ENCODE measurements around the gene ESR1. TPM values are rescaled to one million over a fixed set of nuclear protein-coding genes. Genes with fewer than 3 reads are reported as not detected.

The ESR1 gene
- polyA plus RNA-seq, 3 donors: 0.12 to 0.24 (median 0.23) TPM

- Histone ChIP-seq H4K20me1 (ENCODE audit: insufficient read depth, low read length) (no peaks in the 10 kb centered on the region), H3K9ac (ENCODE audit: insufficient read depth, low read length, poor library complexity, severe bottlenecking) (no peak overlapping the region), H3K9me3 (replicated peaks in 1 of 2; ENCODE audit: control insufficient read depth in 1 of 2, insufficient read depth in 1 of 2, low read length in 2 of 2) (no peaks in the 10 kb centered on the region), H3K79me2 (ENCODE audit: insufficient read depth, low read length) (no peaks in the 10 kb centered on the region), H3K4me1 (ENCODE audit: control insufficient read depth in 1 of 2, insufficient read depth in 2 of 2, low read length in 2 of 2) (peaks cover 10 to 13% of the 10 kb centered on the region in 2 donors), H2AFZ (ENCODE audit: insufficient read depth, low read depth, low read length, poor library complexity, severe bottlenecking) (no peak overlapping the region), H3K36me3 (replicated peaks in 1 of 2; ENCODE audit: control insufficient read depth in 1 of 2, insufficient read depth in 2 of 2, low read length in 2 of 2) (no peaks in the 10 kb centered on the region), H3K27ac (ENCODE audit: low read depth in 1 of 2, low read length in 2 of 2) (no peak overlapping the region), H3K4me2 (replicated peaks; ENCODE audit: extremely low read depth, low read length, poor library complexity, severe bottlenecking) (no peak overlapping the region), H3K27me3 (ENCODE audit: control insufficient read depth in 2 of 2, insufficient read depth in 2 of 2, low read length in 2 of 2) (no peaks in the 10 kb centered on the region), H3K4me3 (replicated peaks in 1 of 3; ENCODE audit: low read depth in 2 of 3, low read length in 3 of 3) (no peak overlapping the region)
- intact Hi-C loops (cut with micrococcal nuclease): no loop called here
- Mint-ChIP-seq H3K9me3 (peaks cover 0 to 5% (median 1%) of the 10 kb centered on the region in 7 donors), H3K27me3 (ENCODE audit: low read depth in 3 of 3) (no peaks in the 10 kb centered on the region), H3K4me1 (peaks cover 16% of the 10 kb centered on the region), H3K27ac (no peak overlapping the region), H3K36me3 (no peaks in the 10 kb centered on the region), H3K4me3 (no peak overlapping the region)
- no peak for TF ChIP-seq CTCF (IDR thresholded peaks at IDR 0.05)
- 100% methylated on average over 1 of the region's 4 CpGs for WGBS (ENCODE audit: insufficient coverage)
- DNase-seq: no peak
Measured at GRCh38 chr6:152091851-152092341, 284.4 kb downstream of the ESR1 start.

- Histone ChIP-seq H3K9me3 (replicated peaks in 1 of 2; ENCODE audit: control insufficient read depth in 1 of 2, insufficient read depth in 1 of 2, low read length in 2 of 2) (no peaks in the 10 kb centered on the region), H3K4me2 (replicated peaks; ENCODE audit: extremely low read depth, low read length, poor library complexity, severe bottlenecking) (no peak overlapping the region), H3K4me1 (ENCODE audit: control insufficient read depth in 1 of 2, insufficient read depth in 2 of 2, low read length in 2 of 2) (peaks cover 10 to 18% of the 10 kb centered on the region in 2 donors), H3K27ac (ENCODE audit: low read depth in 1 of 2, low read length in 2 of 2) (no peak overlapping the region), H3K79me2 (ENCODE audit: insufficient read depth, low read length) (no peaks in the 10 kb centered on the region), H3K9ac (ENCODE audit: insufficient read depth, low read length, poor library complexity, severe bottlenecking) (no peak overlapping the region), H4K20me1 (ENCODE audit: insufficient read depth, low read length) (no peaks in the 10 kb centered on the region), H3K4me3 (replicated peaks in 1 of 3; ENCODE audit: low read depth in 2 of 3, low read length in 3 of 3) (no peak overlapping the region), H2AFZ (ENCODE audit: insufficient read depth, low read depth, low read length, poor library complexity, severe bottlenecking) (no peak overlapping the region), H3K27me3 (ENCODE audit: control insufficient read depth in 2 of 2, insufficient read depth in 2 of 2, low read length in 2 of 2) (no peaks in the 10 kb centered on the region), H3K36me3 (replicated peaks in 1 of 2; ENCODE audit: control insufficient read depth in 1 of 2, insufficient read depth in 2 of 2, low read length in 2 of 2) (no peaks in the 10 kb centered on the region)
- no peak for DNase-seq
- peaks cover 0 to 2% (median 0%) of the 10 kb centered on the region in 3 donors for H3K27me3 Mint-ChIP-seq (ENCODE audit: low read depth in 3 of 3)
- WGBS (ENCODE audit: insufficient coverage): 92% methylated on average over 5 of the region's 6 CpGs
- H3K27ac Mint-ChIP-seq: peak overlapping the region in 1 of 7 donors; percentile 21
- TF ChIP-seq CTCF (IDR thresholded peaks at IDR 0.05): no peak
- intact Hi-C loops (cut with micrococcal nuclease): no loop called here
- no peaks in the 10 kb centered on the region for H3K36me3 Mint-ChIP-seq
- H3K4me1 Mint-ChIP-seq: peaks cover 16% of the 10 kb centered on the region
- peaks cover 0 to 5% (median 1%) of the 10 kb centered on the region in 7 donors for H3K9me3 Mint-ChIP-seq
- H3K4me3 Mint-ChIP-seq: no peak overlapping the region
Measured at GRCh38 chr6:152093711-152094110, 286.2 kb downstream of the ESR1 start.

Measured in CD14-positive monocyte (primary cell).